ENCODE data around the gene NUDT13.

GRCh38 chr10:73075829-73076228 is 34.4 kb upstream of the NUDT13 start:
- TF ChIP-seq TCF7L2 (IDR thresholded peaks at IDR 0.05; ENCODE audit: low read depth, low read length) (no peak), HINFP (tag; conservative IDR thresholded peaks at IDR 0.05; ENCODE audit: low read depth) (no peak), PKNOX1 (IDR thresholded peaks at IDR 0.05) (no peak), POLR2A (conservative IDR thresholded peaks at IDR 0.05) (no peak)

All from K562 (cell line).